Tibial nerve (tissue), 4 donors: ENCODE measurements around the gene BEST2. TPM values are rescaled to one million over a fixed set of nuclear protein-coding genes. Genes with fewer than 3 reads are reported as not detected.

Source experiments
- DNase-seq, 2 donors: peaks; one replicate each; pipeline ENCODE4 v3.0.0-alpha.2; 2019; ENCODE audit warnings: low spot score in 2 of 2
- H3K27ac ChIP-seq, 4 donors: fragments of 200-600 bp; sonication (generic) in 3 of 4; one replicate each; pipeline ENCODE4 v1.5.1; 2017 to 2019; ENCODE audit warnings: mild to moderate bottlenecking in 1 of 4
- H3K27me3 ChIP-seq, 2 donors: fragments of 200-600 bp; sonication (generic) in 1 of 2; one replicate each; pipeline versions ENCODE4 v1.5.1 to v1.6.0; 2017 to 2019
- H3K36me3 ChIP-seq, 3 donors: fragments of 200-600 bp; sonication (generic); one replicate each; pipeline ENCODE4 v1.5.1; 2018 to 2019
- H3K4me1 ChIP-seq, 4 donors: fragments of 200-600 bp; sonication (generic) in 3 of 4; one replicate each; pipeline ENCODE4 v1.5.1; 2017 to 2019
- H3K4me3 ChIP-seq, 4 donors: fragments of 200-600 bp; sonication (generic) in 3 of 4; one replicate each; pipeline ENCODE4 v1.5.1; 2017 to 2019; ENCODE audit warnings: mild to moderate bottlenecking in 1 of 4, moderate library complexity in 1 of 4
- H3K9me3 ChIP-seq, 4 donors: fragments of 200-600 bp; sonication (generic) in 3 of 4; one replicate each; pipeline ENCODE4 v1.5.1; 2017 to 2019
- CTCF ChIP-seq, 5 experiments: fragments of 200-600 bp in 3 of 5; fragments of 450-650 bp in 2 of 5; sonication (generic) in 3 of 5; IDR thresholded peaks; one replicate each; pipeline ENCODE4 v1.5.1; 2016 to 2019; ENCODE audit warnings: antibody characterized with exemption in 5 of 5, mild to moderate bottlenecking in 3 of 5, moderate library complexity in 2 of 5
- EP300 ChIP-seq, 2 donors: sonication (generic); formaldehyde crosslinking; IDR thresholded peaks; one replicate each; pipeline ENCODE4 v1.6.1; 2017; ENCODE audit warnings: antibody characterized with exemption in 2 of 2, mild to moderate bottlenecking in 1 of 2
- POLR2A ChIP-seq, 2 donors: fragments of 450-650 bp; IDR thresholded peaks; one replicate each; pipeline ENCODE4 v1.6.1; 2017; ENCODE audit warnings: antibody characterized with exemption in 2 of 2, mild to moderate bottlenecking in 2 of 2, moderate library complexity in 2 of 2
- WGBS, 2 donors: methylation state at CpG; one replicate each; pipeline ENCODE4 v1.1.5; 2018; 5-methylcytosine and 5-hydroxymethylcytosine counted together
- total RNA-seq, 4 donors: library from RNA; depleted of rRNA; stranded (reverse); fragments of >200 nt; gene quantifications; one replicate each; pipeline ENCODE4 v1.1.0, GENCODE V29; 2016

Gene BEST2
- total RNA-seq, 4 donors from 2014 or later, result 0.21 TPM; not detected in 3

- no peak for DNase-seq
- TF ChIP-seq EP300 (IDR thresholded peaks at IDR 0.05) (no peak), POLR2A (IDR thresholded peaks at IDR 0.05) (no peak), CTCF (IDR thresholded peaks at IDR 0.05) (no peak)
- Histone ChIP-seq H3K4me3 (no peak overlapping the region), H3K9me3 (no peaks in the 10 kb centered on the region), H3K27me3 (no peaks in the 10 kb centered on the region), H3K36me3 (peaks cover 0 to 17% (median 0%) of the 10 kb centered on the region in 3 donors), H3K27ac (no peak overlapping the region), H3K4me1 (peaks cover 0 to 12% (median 9%) of the 10 kb centered on the region in 4 donors)
- 88 to 94% methylated on average over 6 of the region's 6 CpGs for WGBS, 2 donors
Measured at GRCh38 chr19:12759686-12760085, 8.1 kb downstream of the BEST2 start.

GRCh38 chr19:12763100-12763499, 11.5 kb downstream of the BEST2 start:
- Histone ChIP-seq H3K36me3 (peaks cover 0 to 35% (median 0%) of the 10 kb centered on the region in 3 donors), H3K9me3 (no peaks in the 10 kb centered on the region), H3K4me3 (no peak overlapping the region), H3K27ac (no peak overlapping the region), H3K4me1 (peaks cover 0 to under 1% (median 0%) of the 10 kb centered on the region in 4 donors), H3K27me3 (no peaks in the 10 kb centered on the region)
- no peak for DNase-seq
- WGBS, 2 donors, result 90 to 93% methylated on average over 7 to 9 of the region's 11 CpGs
- TF ChIP-seq POLR2A (IDR thresholded peaks at IDR 0.05) (no peak), CTCF (IDR thresholded peaks at IDR 0.05) (no peak), EP300 (IDR thresholded peaks at IDR 0.05) (no peak)

GRCh38 chr19:12764698-12765097, 13.1 kb downstream of the BEST2 start:
- 88 to 94% methylated on average over 16 of the region's 16 CpGs for WGBS, 2 donors
- Histone ChIP-seq H3K27ac (no peak overlapping the region), H3K9me3 (no peaks in the 10 kb centered on the region), H3K36me3 (peaks cover 0 to 40% (median 0%) of the 10 kb centered on the region in 3 donors), H3K27me3 (no peaks in the 10 kb centered on the region), H3K4me3 (no peak overlapping the region), H3K4me1 (no peaks in the 10 kb centered on the region)
- no peak for DNase-seq
- no peak for TF ChIP-seq POLR2A (IDR thresholded peaks at IDR 0.05)
- no peak for TF ChIP-seq EP300 (IDR thresholded peaks at IDR 0.05)
- no peak for TF ChIP-seq CTCF (IDR thresholded peaks at IDR 0.05)

GRCh38 chr19:12766051-12766521, 14.5 kb downstream of the BEST2 start:
- H3K4me3 ChIP-seq, result peak overlapping the region; percentile 0 to 48 (median 34)
- TF ChIP-seq CTCF (IDR thresholded peaks at IDR 0.05), result peak; percentile 75 to 97 (median 93)
- no peak for TF ChIP-seq EP300 (IDR thresholded peaks at IDR 0.05)
- peak in 1 of 2 donors; percentile 40 for TF ChIP-seq POLR2A (IDR thresholded peaks at IDR 0.05)
- H3K4me1 ChIP-seq, result no peaks in the 10 kb centered on the region
- WGBS, 2 donors, result 10 to 23% methylated on average over 14 to 27 of the region's 30 CpGs
- H3K36me3 ChIP-seq, result peaks cover 0 to 49% (median 0%) of the 10 kb centered on the region in 3 donors
- DNase-seq, result peak; percentile 57 to 65
- H3K27ac ChIP-seq, result peak overlapping the region in 2 of 4 donors; percentile 28 to 52
- no peaks in the 10 kb centered on the region for H3K27me3 ChIP-seq
- no peaks in the 10 kb centered on the region for H3K9me3 ChIP-seq

GRCh38 chr19:12767150-12767549, 15.6 kb downstream of the BEST2 start:
- WGBS, 2 donors, result 91 to 92% methylated on average over 11 of the region's 11 CpGs
- H3K9me3 ChIP-seq, result no peaks in the 10 kb centered on the region
- H3K27me3 ChIP-seq, result no peaks in the 10 kb centered on the region
- no peak overlapping the region for H3K4me3 ChIP-seq
- H3K27ac ChIP-seq, result no peak overlapping the region
- H3K4me1 ChIP-seq, result no peaks in the 10 kb centered on the region
- peaks cover 0 to 51% (median 0%) of the 10 kb centered on the region in 3 donors for H3K36me3 ChIP-seq
- TF ChIP-seq POLR2A (IDR thresholded peaks at IDR 0.05), result no peak
- no peak for TF ChIP-seq CTCF (IDR thresholded peaks at IDR 0.05)
- no peak for TF ChIP-seq EP300 (IDR thresholded peaks at IDR 0.05)
- DNase-seq, result no peak
